Osteocyte (in vitro differentiated cells): ENCODE measurements around the gene CHCHD3. TPM values are rescaled to one million over a fixed set of nuclear protein-coding genes. Genes with fewer than 3 reads are reported as not detected.

Experiments
- DNase-seq: peaks from one replicate; pipeline ENCODE4 v3.0.0; 2021; ENCODE audit warnings: mixed read lengths; ENCODE audit not compliant: unreplicated experiment; ENCODE audit errors: extremely low spot score
- H3K27ac Mint-ChIP-seq: one replicate; pipeline ENCODE4 v1.8.0; 2021; ENCODE audit warnings: mild to moderate bottlenecking, mixed read lengths; ENCODE audit not compliant: unreplicated experiment
- H3K27me3 Mint-ChIP-seq: one replicate; pipeline ENCODE4 v1.8.0; 2021; ENCODE audit warnings: mixed read lengths; ENCODE audit not compliant: unreplicated experiment
- H3K36me3 Mint-ChIP-seq: one replicate; pipeline ENCODE4 v1.8.0; 2021; ENCODE audit warnings: mixed read lengths; ENCODE audit not compliant: unreplicated experiment
- H3K4me1 Mint-ChIP-seq: one replicate; pipeline ENCODE4 v1.8.0; 2021; ENCODE audit warnings: mixed read lengths; ENCODE audit not compliant: unreplicated experiment
- H3K4me3 Mint-ChIP-seq: one replicate; pipeline ENCODE4 v1.8.0; 2021; ENCODE audit warnings: mild to moderate bottlenecking, moderate library complexity, mixed read lengths; ENCODE audit not compliant: unreplicated experiment
- H3K9me3 Mint-ChIP-seq: one replicate; pipeline ENCODE4 v1.8.0; 2021; ENCODE audit warnings: mixed read lengths; ENCODE audit not compliant: unreplicated experiment
- CTCF ChIP-seq: fragments of 200-600 bp; sonication (generic); IDR thresholded peaks from 2 replicates; pipeline ENCODE4 v1.5.0; 2021; ENCODE audit warnings: antibody characterized with exemption, mild to moderate bottlenecking, moderate library complexity
- total RNA-seq: library from RNA; stranded (reverse); gene quantifications from 2 replicates; pipeline ENCODE4 v1.2.1, GENCODE V29; 2021

CHCHD3 gene
- total RNA-seq, 1 donor from 2014 or later = 47.4 TPM

DNA sequence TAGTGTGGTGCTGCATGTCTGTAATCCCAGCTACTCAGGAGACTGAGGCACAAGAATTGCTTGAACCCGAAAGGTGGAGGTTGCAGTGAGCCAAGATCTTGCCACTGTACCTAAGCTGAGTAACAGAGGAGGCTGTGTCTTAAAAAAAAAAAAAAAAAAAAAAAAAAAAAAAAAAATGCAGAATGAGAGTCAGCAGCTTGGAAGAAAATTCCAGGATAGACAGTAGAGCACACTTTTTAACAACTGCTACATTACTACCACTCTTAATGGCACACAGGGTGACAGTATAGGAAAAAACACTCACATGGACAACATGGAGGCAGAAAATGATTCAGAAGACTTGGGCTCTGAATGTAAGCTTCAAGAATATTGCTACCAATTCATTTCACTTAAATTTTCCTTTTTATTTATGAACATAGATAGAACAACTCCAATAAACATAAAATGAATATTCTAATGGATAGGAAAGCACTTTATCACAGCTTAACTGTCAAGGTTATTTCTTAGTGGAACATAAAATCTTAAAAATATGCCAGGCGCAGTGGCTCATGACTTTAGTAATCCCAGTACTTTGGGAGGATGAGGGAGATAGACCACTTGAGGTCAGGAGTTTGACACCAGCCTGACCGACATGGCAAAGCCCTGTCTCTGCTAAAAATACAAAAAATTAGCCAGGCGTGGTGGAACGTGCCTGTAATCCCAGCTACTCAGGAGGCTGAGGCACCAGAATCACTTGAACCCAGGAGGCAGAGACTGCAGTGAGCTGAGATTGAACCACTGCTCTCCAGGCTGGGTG lies 31.5 kb downstream of the CHCHD3 start:
- no peak overlapping the region for H3K27ac Mint-ChIP-seq
- no peaks in the 10 kb centered on the region for H3K36me3 Mint-ChIP-seq
- DNase-seq = no peak
- H3K27me3 Mint-ChIP-seq = no peaks in the 10 kb centered on the region
- H3K4me1 Mint-ChIP-seq = peaks cover 59% of the 10 kb centered on the region
- no peak for TF ChIP-seq CTCF
- H3K9me3 Mint-ChIP-seq = no peaks in the 10 kb centered on the region
- H3K4me3 Mint-ChIP-seq = no peak overlapping the region

DNA sequence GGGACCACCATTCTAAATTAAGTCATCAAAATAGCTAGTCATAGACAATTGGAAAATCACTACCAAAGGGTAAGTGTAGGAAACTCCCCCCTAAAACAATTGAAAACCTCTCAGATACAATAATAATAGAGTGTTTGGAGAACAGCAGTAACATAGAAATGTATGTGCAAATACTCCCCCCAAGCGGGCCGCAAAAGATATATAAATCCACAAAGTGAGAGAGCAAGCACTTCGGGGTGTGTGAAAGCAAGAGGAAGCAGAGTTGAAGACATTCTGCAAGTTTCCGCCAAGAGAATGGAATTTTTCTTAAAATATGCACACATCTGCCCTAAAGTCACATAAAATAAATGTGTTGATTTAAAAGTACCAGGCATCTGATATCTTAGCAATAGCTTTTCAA lies 33.3 kb downstream of the CHCHD3 start:
- H3K4me3 Mint-ChIP-seq = no peak overlapping the region
- no peak for TF ChIP-seq CTCF
- peaks cover 52% of the 10 kb centered on the region for H3K4me1 Mint-ChIP-seq
- H3K27ac Mint-ChIP-seq = peak overlapping the region; percentile 9
- no peaks in the 10 kb centered on the region for H3K27me3 Mint-ChIP-seq
- DNase-seq = no peak
- H3K9me3 Mint-ChIP-seq = no peaks in the 10 kb centered on the region
- H3K36me3 Mint-ChIP-seq = no peaks in the 10 kb centered on the region

DNA sequence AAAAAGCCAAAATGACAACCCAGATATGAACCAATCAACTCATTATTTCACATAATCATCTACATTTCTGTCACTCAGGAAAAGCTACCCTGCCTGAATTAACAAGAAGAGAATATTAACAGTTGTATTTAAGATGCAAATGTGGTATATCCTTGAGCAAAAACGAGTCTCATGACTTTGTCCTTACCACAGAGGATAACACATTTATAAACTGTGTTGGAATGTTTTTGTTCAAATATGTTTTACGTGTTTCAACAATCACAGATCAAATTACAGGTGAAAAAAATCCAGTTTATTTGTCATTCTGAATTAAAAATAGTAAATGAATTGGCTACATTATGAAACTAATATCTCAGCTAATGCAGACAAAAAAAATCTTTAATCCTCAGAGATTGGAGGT lies 34.6 kb downstream of the CHCHD3 start:
- no peak for DNase-seq
- H3K36me3 Mint-ChIP-seq = no peaks in the 10 kb centered on the region
- no peaks in the 10 kb centered on the region for H3K27me3 Mint-ChIP-seq
- no peak overlapping the region for H3K27ac Mint-ChIP-seq
- no peak for TF ChIP-seq CTCF
- no peak overlapping the region for H3K4me3 Mint-ChIP-seq
- peaks cover 39% of the 10 kb centered on the region for H3K4me1 Mint-ChIP-seq
- no peaks in the 10 kb centered on the region for H3K9me3 Mint-ChIP-seq

DNA sequence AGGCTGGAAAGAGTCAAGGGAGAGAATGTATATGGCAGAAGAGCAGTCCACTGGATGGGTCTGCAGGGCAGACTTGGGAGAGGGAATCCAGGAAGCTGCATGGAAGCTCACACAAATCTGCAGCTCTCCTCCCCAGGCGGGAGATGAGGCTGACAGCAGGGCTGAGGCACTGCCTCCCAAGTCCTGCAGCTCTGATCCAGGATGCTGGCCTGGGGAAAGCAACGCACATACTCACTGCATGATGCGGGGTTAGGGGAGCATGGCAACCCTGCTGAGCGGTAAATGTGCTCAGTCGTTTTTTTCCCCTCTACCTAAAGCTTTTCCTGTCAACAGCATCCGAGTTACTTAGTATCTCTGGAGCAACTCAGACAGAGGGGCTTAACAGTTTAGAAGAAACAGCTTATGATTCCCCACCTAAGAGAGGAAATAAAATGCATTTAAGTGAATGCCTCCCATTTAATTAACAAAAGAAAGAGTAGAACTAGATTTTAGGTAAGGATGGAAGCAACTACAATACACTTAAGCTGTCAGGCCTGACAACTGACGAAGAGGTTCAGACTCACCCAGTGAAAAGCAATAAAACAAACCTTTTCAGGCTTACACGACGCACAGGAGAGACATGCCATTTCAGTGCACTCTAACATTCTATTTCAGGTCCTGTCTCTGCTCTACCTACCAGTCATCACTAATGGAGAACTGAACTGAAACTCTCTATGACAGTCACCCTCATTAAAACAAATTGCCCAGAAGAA lies 37.0 kb downstream of the CHCHD3 start:
- no peak for DNase-seq
- Mint-ChIP-seq H3K9me3 (no peaks in the 10 kb centered on the region), H3K4me1 (peaks cover 24% of the 10 kb centered on the region), H3K27me3 (no peaks in the 10 kb centered on the region), H3K27ac (no peak overlapping the region), H3K4me3 (no peak overlapping the region), H3K36me3 (no peaks in the 10 kb centered on the region)
- TF ChIP-seq CTCF = no peak

DNA sequence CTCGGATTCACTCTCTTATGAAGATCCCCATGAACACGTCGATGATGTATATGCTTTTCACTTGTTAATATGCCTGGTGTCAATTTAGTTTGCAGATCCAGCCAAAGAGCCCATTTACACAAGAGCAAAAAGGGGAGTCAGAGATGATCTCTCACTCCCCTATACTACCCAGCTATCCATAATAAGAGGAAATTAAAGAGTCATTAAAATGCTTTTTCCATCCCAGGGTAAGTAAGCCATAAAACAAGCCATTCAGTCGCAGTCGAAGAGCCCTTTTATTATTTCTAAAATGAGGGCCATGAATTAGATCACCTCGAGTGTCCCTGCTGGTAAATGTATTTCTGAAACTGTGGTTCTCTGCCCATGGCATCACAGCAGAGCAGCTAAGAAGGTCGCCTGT lies 41.2 kb downstream of the CHCHD3 start:
- H3K4me1 Mint-ChIP-seq = no peaks in the 10 kb centered on the region
- TF ChIP-seq CTCF = no peak
- no peak overlapping the region for H3K4me3 Mint-ChIP-seq
- no peaks in the 10 kb centered on the region for H3K9me3 Mint-ChIP-seq
- no peaks in the 10 kb centered on the region for H3K36me3 Mint-ChIP-seq
- no peak overlapping the region for H3K27ac Mint-ChIP-seq
- DNase-seq = no peak
- H3K27me3 Mint-ChIP-seq = no peaks in the 10 kb centered on the region
